ENCODE measurements around the gene UBE2L3. TPM values are rescaled to one million over a fixed set of nuclear protein-coding genes. Genes with fewer than 3 reads are reported as not detected.

UBE2L3 gene
- total and polyA plus RNA-seq, 2 of the 8 experiments (the other 6 are each of a cell fraction or from before 2014, with no cell fraction given), result 63.5 to 90.0 TPM

DNA sequence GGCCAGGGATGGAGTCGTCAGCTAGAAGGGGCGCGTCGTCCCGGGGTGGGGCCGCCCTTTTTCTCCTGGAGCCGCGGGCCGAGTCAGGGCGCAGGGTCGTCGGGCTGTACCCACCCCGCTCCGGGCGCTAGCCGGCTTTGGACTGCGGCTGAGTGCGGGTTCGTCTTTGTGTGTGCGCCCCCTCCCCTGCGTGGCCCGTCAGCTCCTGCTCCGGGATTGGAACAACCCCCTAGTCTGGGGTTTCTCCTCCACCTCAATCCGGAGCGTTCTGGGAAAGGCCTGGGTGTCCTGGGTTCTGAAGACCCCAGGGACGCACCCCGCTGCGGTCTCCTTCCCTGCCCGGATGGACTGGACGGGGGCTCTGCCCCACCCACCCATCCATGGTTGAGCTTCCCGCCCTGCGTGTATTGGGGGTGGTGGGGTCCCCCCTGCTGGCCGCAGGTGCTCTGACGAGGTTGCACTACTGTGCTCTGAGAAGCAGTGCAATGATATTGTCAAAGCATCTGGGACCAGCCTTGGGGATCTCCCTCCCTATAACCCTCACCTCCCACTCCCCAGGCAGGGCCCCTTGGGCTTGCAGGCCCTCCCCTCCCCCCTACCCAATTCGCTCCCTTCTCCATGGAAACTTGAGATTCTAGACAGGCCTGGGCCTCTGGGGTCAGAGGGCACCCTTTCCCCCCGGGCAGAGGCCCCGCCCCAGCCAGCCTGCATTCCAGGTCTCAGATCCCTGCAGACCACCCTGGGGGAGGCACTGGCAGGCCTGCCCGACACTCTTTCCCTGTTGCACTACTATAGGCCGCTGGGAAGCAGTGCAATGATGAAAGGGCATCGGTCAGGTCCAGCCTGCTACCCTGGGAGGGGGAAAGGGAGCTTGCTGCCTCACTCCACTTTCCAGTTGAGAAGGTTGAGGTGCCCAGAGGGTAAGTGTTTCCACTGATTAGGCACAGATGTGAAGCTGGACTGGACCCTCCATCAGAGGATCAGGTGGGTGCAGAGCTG, 85.3 kb downstream of the UBE2L3 start (continued):
- TF ChIP-seq, protein P1, sequence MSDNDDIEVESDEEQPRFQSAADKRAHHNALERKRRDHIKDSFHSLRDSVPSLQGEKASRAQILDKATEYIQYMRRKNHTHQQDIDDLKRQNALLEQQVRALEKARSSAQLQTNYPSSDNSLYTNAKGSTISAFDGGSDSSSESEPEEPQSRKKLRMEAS (IDR thresholded peaks at IDR 0.05), result 0 out of 2 replicates have a peak, but pooled peaks have one; percentile 19
- TF ChIP-seq SIRT6 (IDR thresholded peaks at IDR 0.05; ENCODE audit: low read length) (no peak), NANOG (IDR thresholded peaks at IDR 0.05; ENCODE audit: insufficient read depth, low read depth, low read length, poor library complexity, severe bottlenecking) (no peak), SIN3A (conservative IDR thresholded peaks at IDR 0.05 in 1 of 2, IDR thresholded peaks at IDR 0.05 in 1 of 2; ENCODE audit: low read depth in 1 of 2, low read length in 2 of 2) (no peak), CREB1 (IDR thresholded peaks at IDR 0.05) (no peak), NRF1 (IDR thresholded peaks at IDR 0.05; ENCODE audit: low read depth, low read length) (no peak), CEBPB (IDR thresholded peaks at IDR 0.05; ENCODE audit: low read depth, low read length) (no peak), POLR2A (IDR thresholded peaks at IDR 0.05; ENCODE audit: control extremely low read depth in 1 of 2, low read depth in 2 of 2, low read length in 2 of 2) (peak in 1 of 2 experiments; percentile 55; a peak in 1 of 3 replicates), TAF1 (IDR thresholded peaks at IDR 0.05; ENCODE audit: low read depth, low read length) (peak; percentile 3; the same call in 1 of the 2 replicates), HDAC2 (IDR thresholded peaks at IDR 0.05; ENCODE audit: borderline replicate concordance in 1 of 2, low read depth in 2 of 2, low read length in 2 of 2) (no peak), SIX5 (IDR thresholded peaks at IDR 0.05; ENCODE audit: low read depth, low read length) (no peak), TCF12 (IDR thresholded peaks at IDR 0.05; ENCODE audit: low read depth, low read length) (no peak), ZNF274 (IDR thresholded peaks at IDR 0.05; ENCODE audit: borderline replicate concordance, extremely low read depth, low read length) (no peak)
- TF ChIP-seq, protein P2, sequence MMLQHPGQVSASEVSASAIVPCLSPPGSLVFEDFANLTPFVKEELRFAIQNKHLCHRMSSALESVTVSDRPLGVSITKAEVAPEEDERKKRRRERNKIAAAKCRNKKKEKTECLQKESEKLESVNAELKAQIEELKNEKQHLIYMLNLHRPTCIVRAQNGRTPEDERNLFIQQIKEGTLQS (IDR thresholded peaks at IDR 0.05; ENCODE audit: insufficient read depth, low read depth, low read length), result no peak
